Hepatocyte (in vitro differentiated cells): ENCODE data around the gene COL2A1. TPM values are rescaled to one million over a fixed set of nuclear protein-coding genes. Genes with fewer than 3 reads are reported as not detected.

ENCODE experiments used
- DNase-seq: peaks from one replicate; pipeline ENCODE4 v3.0.0-alpha.2; 2016; ENCODE audit warnings: low spot score
- H2AFZ ChIP-seq: fragments of 200-600 bp; sonication (generic); 2 replicates; pipeline ENCODE4 v1.6.0; 2016; ENCODE audit warnings: antibody characterized with exemption, mild to moderate bottlenecking
- H3K27ac ChIP-seq: fragments of 200-600 bp; sonication (generic); 2 replicates; pipeline ENCODE4 v1.5.1; 2016; ENCODE audit warnings: mild to moderate bottlenecking
- H3K27me3 ChIP-seq: fragments of 200-600 bp; sonication (generic); 2 replicates; pipeline ENCODE4 v1.6.1; 2016
- H3K36me3 ChIP-seq: fragments of 200-600 bp; sonication (generic); replicated peaks from 2 replicates; pipeline ENCODE4 v1.5.1; 2016; ENCODE audit warnings: low read depth; ENCODE audit not compliant: insufficient read depth
- H3K4me1 ChIP-seq: fragments of 200-600 bp; sonication (generic); 2 replicates; pipeline ENCODE4 v1.5.1; 2016; ENCODE audit warnings: mild to moderate bottlenecking, moderate library complexity; ENCODE audit not compliant: insufficient read depth
- H3K4me2 ChIP-seq: fragments of 200-600 bp; sonication (generic); 2 replicates; pipeline ENCODE4 v1.6.0; 2016
- H3K4me3 ChIP-seq: fragments of 200-600 bp; sonication (generic); 2 replicates; pipeline ENCODE4 v1.5.1; 2016; ENCODE audit warnings: mild to moderate bottlenecking
- H3K79me2 ChIP-seq: fragments of 200-600 bp; sonication (generic); 2 replicates; pipeline ENCODE4 v1.6.0; 2017; ENCODE audit warnings: mild to moderate bottlenecking
- H3K9me2 ChIP-seq: fragments of 200-600 bp; sonication (generic); replicated peaks from 2 replicates; pipeline ENCODE4 v1.6.0; 2017; ENCODE audit warnings: mild to moderate bottlenecking; ENCODE audit not compliant: insufficient read depth
- H3K9me3 ChIP-seq: fragments of 200-600 bp; sonication (generic); 2 replicates; pipeline ENCODE4 v1.5.1; 2016; ENCODE audit warnings: low read depth, mild to moderate bottlenecking
- H4K20me1 ChIP-seq: fragments of 200-600 bp; sonication (generic); 2 replicates; pipeline ENCODE4 v1.6.0; 2016; ENCODE audit warnings: mild to moderate bottlenecking; ENCODE audit not compliant: insufficient read depth, poor library complexity, severe bottlenecking
- EZH2 ChIP-seq: fragments of 200-600 bp; sonication (generic); IDR thresholded peaks from 2 replicates; pipeline ENCODE4 v1.6.1; 2016; ENCODE audit warnings: antibody characterized with exemption, mild to moderate bottlenecking, borderline replicate concordance
- EZH2phosphoT487 ChIP-seq: fragments of 200-600 bp; sonication (generic); IDR thresholded peaks from one replicate; pipeline ENCODE4 v1.6.1; 2018; ENCODE audit warnings: antibody characterized with exemption, mild to moderate bottlenecking, low read depth, moderate library complexity; ENCODE audit not compliant: unreplicated experiment, severe bottlenecking
- WGBS: methylation state at CpG from one replicate; pipeline ENCODE4 v1.1.6; 2016; ENCODE audit warnings: low lambda C conversion rate; ENCODE audit errors: missing lambda C conversion rate; 5-methylcytosine and 5-hydroxymethylcytosine counted together
- polyA plus RNA-seq: library from polyadenylated mRNA; unstranded; fragments of >200 nt; fragmentation: Nextera tagmentation; extraction: Ambion mirVana; gene quantifications from 2 replicates; pipeline ENCODE4 v1.2.1, GENCODE V29; 2016
- total RNA-seq: library from RNA; depleted of rRNA; stranded (reverse); fragments of >200 nt; gene quantifications from 2 replicates; pipeline ENCODE4 v1.2.3, GENCODE V29; 2014
- TF ChIP-seq, protein P1 (sequence below): fragments of 200-600 bp; sonication (generic); IDR thresholded peaks from 2 replicates; pipeline ENCODE4 v1.5.1; 2016; ENCODE audit warnings: antibody characterized with exemption, mild to moderate bottlenecking; ENCODE audit not compliant: poor library complexity

COL2A1 gene
- total and polyA plus RNA-seq, 2 experiments from 2014 or later = 52.5 to 57.9 TPM

DNA sequence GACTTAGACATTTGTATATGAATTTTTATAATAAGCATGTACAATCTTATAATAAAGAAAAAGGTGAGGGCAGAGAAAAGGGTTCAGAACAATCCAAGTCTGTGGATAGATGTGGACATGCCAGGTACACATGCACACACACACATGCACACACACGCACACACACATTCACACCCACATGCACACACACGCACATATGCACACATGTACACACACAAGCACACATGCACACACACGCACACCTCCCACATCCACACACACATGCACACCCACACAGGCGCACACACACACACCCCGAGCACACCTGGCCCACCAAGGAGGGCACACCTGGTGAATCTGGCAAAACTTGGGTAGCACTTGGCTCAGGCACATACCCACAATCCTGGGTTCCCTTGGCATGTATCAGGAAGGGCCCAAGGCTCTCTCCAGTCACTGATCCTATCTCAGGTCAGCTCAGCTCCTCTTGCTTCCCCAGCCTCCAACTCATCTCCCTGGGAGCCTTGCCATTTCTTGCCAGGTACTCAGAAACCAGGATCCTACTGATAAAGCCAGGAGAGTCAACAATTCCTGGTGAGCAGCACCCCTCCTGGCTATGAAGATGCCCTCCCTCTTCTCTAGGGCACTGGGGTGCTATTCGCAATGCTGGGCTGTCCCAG lies 59.5 kb downstream of the COL2A1 start:
- Histone ChIP-seq H3K4me1 (no peaks in the 10 kb centered on the region), H3K27ac (no peak overlapping the region), H3K4me2 (no peak overlapping the region), H3K4me3 (no peak overlapping the region), H3K9me2 (no peaks in the 10 kb centered on the region), H3K36me3 (no peaks in the 10 kb centered on the region), H3K27me3 (no peaks in the 10 kb centered on the region), H3K79me2 (no peaks in the 10 kb centered on the region), H2AFZ (no peak overlapping the region), H3K9me3 (no peaks in the 10 kb centered on the region), H4K20me1 (no peaks in the 10 kb centered on the region)
- DNase-seq = no peak
- TF ChIP-seq EZH2 (no peak), EZH2phosphoT487 (no peak)
- TF ChIP-seq, protein P1, sequence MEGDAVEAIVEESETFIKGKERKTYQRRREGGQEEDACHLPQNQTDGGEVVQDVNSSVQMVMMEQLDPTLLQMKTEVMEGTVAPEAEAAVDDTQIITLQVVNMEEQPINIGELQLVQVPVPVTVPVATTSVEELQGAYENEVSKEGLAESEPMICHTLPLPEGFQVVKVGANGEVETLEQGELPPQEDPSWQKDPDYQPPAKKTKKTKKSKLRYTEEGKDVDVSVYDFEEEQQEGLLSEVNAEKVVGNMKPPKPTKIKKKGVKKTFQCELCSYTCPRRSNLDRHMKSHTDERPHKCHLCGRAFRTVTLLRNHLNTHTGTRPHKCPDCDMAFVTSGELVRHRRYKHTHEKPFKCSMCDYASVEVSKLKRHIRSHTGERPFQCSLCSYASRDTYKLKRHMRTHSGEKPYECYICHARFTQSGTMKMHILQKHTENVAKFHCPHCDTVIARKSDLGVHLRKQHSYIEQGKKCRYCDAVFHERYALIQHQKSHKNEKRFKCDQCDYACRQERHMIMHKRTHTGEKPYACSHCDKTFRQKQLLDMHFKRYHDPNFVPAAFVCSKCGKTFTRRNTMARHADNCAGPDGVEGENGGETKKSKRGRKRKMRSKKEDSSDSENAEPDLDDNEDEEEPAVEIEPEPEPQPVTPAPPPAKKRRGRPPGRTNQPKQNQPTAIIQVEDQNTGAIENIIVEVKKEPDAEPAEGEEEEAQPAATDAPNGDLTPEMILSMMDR = no peak
- 95% methylated on average over 6 of the region's 6 CpGs for WGBS

DNA sequence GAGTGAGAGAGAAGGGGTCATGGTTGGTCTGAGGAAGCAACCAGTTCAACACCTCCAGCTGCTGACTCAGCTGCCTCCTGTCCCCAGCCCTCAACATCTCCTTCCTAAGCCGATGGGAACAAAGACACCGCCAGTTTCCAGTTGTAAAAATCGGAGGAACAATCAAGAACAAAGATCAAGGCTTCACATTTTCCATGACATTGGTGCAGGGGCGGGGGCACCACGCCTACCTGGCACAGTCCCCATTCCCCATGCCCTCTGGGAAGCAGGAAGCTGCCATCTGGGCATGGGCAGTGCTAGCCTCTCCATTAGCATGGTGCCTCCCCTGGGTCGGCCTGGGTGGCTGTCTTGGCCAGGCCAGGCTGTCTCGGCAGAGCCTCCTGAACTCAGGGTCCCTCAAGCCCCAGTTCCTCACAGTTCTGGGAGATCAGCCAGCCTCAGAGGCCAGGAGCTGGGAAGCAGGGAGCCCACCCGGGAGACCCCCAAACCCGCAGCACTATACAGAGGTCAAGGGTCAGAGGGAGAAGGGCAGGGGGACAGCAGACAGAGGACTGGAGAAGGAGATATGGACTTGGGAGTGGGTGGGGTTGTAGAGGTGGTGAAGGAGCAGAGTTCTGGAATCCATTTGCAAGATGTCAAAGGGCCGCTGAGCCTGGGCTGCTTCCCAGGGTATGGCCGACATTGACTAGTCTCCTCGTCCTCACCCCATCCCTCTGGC lies 60.5 kb downstream of the COL2A1 start:
- TF ChIP-seq, protein P1 = no peak
- no peak for TF ChIP-seq EZH2
- TF ChIP-seq EZH2phosphoT487 = no peak
- H3K27me3 ChIP-seq = no peaks in the 10 kb centered on the region
- H3K27ac ChIP-seq = no peak overlapping the region
- WGBS = 81% methylated on average over 11 of the region's 12 CpGs
- no peaks in the 10 kb centered on the region for H3K9me3 ChIP-seq
- H4K20me1 ChIP-seq = no peaks in the 10 kb centered on the region
- H3K4me3 ChIP-seq = no peak overlapping the region
- H2AFZ ChIP-seq = no peak overlapping the region
- H3K79me2 ChIP-seq = no peaks in the 10 kb centered on the region
- no peak for DNase-seq
- no peaks in the 10 kb centered on the region for H3K36me3 ChIP-seq
- no peaks in the 10 kb centered on the region for H3K9me2 ChIP-seq
- no peaks in the 10 kb centered on the region for H3K4me1 ChIP-seq
- no peak overlapping the region for H3K4me2 ChIP-seq

DNA sequence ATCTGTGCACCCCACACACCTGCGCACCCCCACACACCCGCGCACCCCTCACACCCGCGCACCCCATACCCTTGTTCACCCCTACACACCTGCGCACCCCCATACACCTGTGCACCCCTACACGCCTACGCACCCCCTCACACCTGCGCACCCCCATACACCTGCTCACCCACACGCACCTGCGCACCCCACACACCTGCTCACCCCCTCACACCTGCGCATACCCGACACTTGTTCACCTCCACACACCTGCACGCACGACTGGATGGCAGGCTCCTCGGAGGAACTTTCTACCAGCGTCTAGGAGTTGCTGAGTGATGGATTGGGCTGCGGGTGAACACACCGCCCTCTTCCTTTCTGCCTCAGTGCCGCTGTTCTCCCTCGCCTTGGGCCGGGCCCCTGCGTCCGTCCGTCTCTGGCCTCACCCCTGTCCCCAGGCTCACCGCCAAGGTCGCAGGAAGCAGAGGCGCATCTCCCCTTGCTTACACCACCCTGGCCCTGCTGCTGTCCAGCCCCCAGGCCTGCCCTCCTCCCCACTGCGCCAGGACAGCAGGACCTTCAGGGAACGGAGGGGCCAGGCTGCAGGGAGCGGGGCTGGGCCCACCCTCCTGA lies 61.6 kb downstream of the COL2A1 start:
- Histone ChIP-seq H3K9me3 (no peaks in the 10 kb centered on the region), H3K79me2 (no peaks in the 10 kb centered on the region), H3K27ac (no peak overlapping the region), H3K9me2 (no peaks in the 10 kb centered on the region), H3K4me1 (no peaks in the 10 kb centered on the region), H3K4me3 (no peak overlapping the region), H3K36me3 (no peaks in the 10 kb centered on the region), H4K20me1 (no peaks in the 10 kb centered on the region), H3K27me3 (no peaks in the 10 kb centered on the region), H3K4me2 (no peak overlapping the region), H2AFZ (no peak overlapping the region)
- 91% methylated on average over 25 of the region's 31 CpGs for WGBS
- TF ChIP-seq, protein P1 = no peak
- DNase-seq = no peak
